T-helper 17 cell (primary cell): Measurements from ENCODE around the gene TACR2. TPM values are rescaled to one million over a fixed set of nuclear protein-coding genes. Genes with fewer than 3 reads are reported as not detected.

Experiments
- ATAC-seq: fragments of 150-1000 bp; cut with Tn5 transposase; 2 replicates; pipeline ENCODE4 v1.10.0; 2021; ENCODE audit warnings: mild to moderate bottlenecking, moderate library complexity
- DNase-seq, 3 donors: peaks; one replicate each; pipeline versions ENCODE4 v3.0.0 to v3.0.0-alpha.2; 2020 to 2021
- H3K9me3 ChIP-seq: one replicate; pipeline ENCODE4 v1.7.0; 2013; ENCODE audit warnings: low read length, mild to moderate bottlenecking; ENCODE audit not compliant: control insufficient read depth, poor library complexity, severe bottlenecking
- H3K27ac Mint-ChIP-seq: one replicate; pipeline ENCODE4 v1.8.0; 2022; ENCODE audit warnings: mild to moderate bottlenecking, moderate library complexity, mixed read lengths
- H3K27me3 Mint-ChIP-seq: one replicate; pipeline ENCODE4 v1.8.0; 2022; ENCODE audit warnings: mixed read lengths
- H3K36me3 Mint-ChIP-seq: one replicate; pipeline ENCODE4 v1.8.0; 2022; ENCODE audit warnings: low read depth, mixed read lengths
- H3K4me1 Mint-ChIP-seq: one replicate; pipeline ENCODE4 v1.8.0; 2022; ENCODE audit warnings: mild to moderate bottlenecking, mixed read lengths
- H3K4me3 Mint-ChIP-seq: one replicate; pipeline ENCODE4 v1.8.0; 2022; ENCODE audit warnings: mild to moderate bottlenecking, moderate library complexity, mixed read lengths
- total RNA-seq, 4 donors: library from RNA in 2 of 4; stranded (reverse) in 2 of 4; gene quantifications; one replicate each; pipeline ENCODE4 v1.2.3 and lab custom pipeline; 2022 to 2026

Gene TACR2
- total RNA-seq, 2 donors from 2014 or later = not detected

DNA sequence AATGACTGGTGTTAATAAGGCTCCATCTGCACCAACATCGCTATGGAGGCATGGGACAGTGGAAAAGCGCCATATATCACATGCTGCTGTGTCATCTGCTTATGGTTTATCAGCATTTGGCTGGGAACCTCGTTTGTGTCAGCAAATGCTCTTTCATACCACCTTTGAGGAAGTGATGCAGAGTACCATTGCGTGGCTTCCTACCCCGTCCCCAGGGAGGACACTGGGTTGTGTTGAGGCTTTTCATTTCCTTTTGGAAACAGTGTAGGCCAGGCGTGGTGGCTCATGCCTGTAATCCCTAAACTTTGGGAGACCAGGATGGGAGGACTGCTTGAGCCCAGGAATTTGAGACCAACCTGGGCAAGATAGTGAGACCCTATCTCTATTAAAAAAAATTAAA is 6.8 kb downstream of the TACR2 start:
- peaks cover 15% of the 10 kb centered on the region for H3K4me1 Mint-ChIP-seq
- no peak overlapping the region for H3K27ac Mint-ChIP-seq
- DNase-seq = no peak

DNA sequence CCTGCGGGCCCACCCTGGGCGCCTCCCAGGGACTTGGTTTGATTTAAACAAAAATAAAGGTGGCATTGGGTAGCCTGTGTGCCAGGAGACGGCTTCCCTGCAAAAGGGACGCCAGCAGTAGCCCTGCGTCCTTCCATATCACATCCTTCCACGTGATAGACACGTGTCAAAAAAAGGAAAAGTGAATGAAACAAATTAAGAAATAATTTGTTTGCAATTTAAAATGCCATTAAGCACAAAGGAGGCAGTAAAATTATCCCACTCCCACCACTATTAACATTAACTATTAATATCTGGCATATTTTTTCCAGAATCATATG is 7.6 kb downstream of the TACR2 start:
- peak overlapping the region; percentile 87 for H3K4me3 Mint-ChIP-seq
- no peaks in the 10 kb centered on the region for H3K9me3 ChIP-seq
- peaks cover 18% of the 10 kb centered on the region for H3K4me1 Mint-ChIP-seq
- ATAC-seq (no peak), DNase-seq (no peak)
- H3K27ac Mint-ChIP-seq = peak overlapping the region; percentile 87
- H3K36me3 Mint-ChIP-seq = no peaks in the 10 kb centered on the region
- H3K27me3 Mint-ChIP-seq = no peaks in the 10 kb centered on the region

More for the DNA sequence above, 6.8 kb downstream of the TACR2 start:
- no peaks in the 10 kb centered on the region for H3K27me3 Mint-ChIP-seq
- H3K4me3 Mint-ChIP-seq = no peak overlapping the region
- no peaks in the 10 kb centered on the region for H3K9me3 ChIP-seq
- no peak for ATAC-seq
- H3K36me3 Mint-ChIP-seq = no peaks in the 10 kb centered on the region

DNA sequence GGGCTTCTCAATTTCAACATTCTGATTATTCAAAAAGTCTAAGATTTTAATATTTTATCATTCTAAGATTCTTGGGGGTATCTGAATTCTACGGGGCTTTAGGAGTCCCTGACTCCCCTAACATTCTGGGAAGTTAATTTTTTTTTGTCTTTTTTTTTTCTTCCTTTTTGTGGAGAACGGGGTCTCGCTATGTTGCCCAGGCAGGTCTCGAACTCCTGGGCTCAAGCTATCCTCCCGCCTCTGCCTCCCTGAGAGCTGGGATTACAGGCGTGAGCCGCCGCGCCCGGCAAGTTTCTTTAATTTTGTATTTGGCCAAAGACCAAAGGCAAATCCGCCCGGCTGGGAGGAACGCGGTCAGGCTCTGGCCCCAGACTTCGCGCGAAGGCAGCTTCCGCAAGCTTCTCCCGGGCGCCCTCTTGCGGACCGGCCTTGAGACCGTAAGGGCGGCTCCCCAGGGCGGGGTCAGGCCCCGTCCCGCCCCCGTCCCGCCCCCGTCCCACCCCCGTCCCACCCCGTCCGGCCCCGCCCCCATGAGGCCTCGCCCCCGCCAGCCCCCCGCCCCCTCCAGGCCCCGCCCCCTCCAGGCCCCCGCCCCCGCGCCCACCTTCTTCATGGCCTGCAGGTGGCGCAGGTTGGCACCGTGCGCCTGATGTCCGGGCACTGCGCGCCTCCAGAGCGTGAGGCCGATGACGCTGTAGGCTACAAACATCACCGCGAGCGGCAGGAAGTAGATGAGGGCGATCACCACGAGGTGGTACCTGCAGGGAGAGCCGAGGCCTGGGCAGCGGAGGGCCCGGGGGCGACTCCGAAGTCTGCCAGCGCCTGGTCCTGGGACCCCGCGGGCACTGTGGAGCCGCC is 8.2 kb downstream of the TACR2 start:
- no peaks in the 10 kb centered on the region for H3K36me3 Mint-ChIP-seq
- no peaks in the 10 kb centered on the region for H3K9me3 ChIP-seq
- H3K27me3 Mint-ChIP-seq = no peaks in the 10 kb centered on the region
- H3K27ac Mint-ChIP-seq = peak overlapping the region; percentile 87
- H3K4me1 Mint-ChIP-seq = peaks cover 18% of the 10 kb centered on the region
- ATAC-seq (peak; percentile 93), DNase-seq (peak; percentile 84 to 90 (median 88))
- peak overlapping the region; percentile 87 for H3K4me3 Mint-ChIP-seq

DNA sequence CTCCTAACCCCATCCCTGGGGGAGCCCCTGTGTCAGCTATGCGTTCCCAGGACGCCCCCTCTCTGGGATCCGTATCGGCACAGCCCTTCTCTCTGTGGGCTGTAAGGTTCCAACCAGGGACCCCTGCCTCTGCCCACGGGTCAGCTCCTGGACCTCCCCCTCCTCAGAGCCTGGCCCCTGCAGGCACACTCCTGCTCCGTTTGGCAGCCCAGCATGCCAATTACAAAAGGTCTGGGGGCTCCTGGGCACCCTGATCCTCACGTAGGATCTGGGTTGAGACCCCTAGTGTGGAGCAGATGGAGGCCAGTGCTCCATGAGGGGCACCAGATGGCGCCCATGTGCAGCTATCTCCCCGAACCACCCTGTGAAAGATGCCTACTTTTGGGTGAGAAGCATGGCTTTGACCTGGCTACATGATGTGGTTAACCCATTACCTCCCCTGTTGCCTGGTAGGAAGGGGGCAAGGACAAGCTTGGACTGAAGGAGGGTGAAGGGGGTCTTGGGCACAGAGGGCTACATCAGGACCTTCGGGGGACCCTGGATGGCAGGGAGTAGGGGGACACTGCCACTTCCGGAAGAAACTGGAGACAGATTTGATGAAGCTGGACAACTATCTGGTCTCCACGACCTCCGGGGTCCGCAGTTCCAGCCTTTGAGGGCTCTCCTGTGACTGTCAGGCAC is 9.0 kb downstream of the TACR2 start:
- no peak for DNase-seq
- no peaks in the 10 kb centered on the region for H3K36me3 Mint-ChIP-seq
- peaks cover 18% of the 10 kb centered on the region for H3K4me1 Mint-ChIP-seq
- no peak for ATAC-seq
- no peaks in the 10 kb centered on the region for H3K9me3 ChIP-seq
- H3K27ac Mint-ChIP-seq = peak overlapping the region; percentile 87
- no peak overlapping the region for H3K4me3 Mint-ChIP-seq
- H3K27me3 Mint-ChIP-seq = no peaks in the 10 kb centered on the region

DNA sequence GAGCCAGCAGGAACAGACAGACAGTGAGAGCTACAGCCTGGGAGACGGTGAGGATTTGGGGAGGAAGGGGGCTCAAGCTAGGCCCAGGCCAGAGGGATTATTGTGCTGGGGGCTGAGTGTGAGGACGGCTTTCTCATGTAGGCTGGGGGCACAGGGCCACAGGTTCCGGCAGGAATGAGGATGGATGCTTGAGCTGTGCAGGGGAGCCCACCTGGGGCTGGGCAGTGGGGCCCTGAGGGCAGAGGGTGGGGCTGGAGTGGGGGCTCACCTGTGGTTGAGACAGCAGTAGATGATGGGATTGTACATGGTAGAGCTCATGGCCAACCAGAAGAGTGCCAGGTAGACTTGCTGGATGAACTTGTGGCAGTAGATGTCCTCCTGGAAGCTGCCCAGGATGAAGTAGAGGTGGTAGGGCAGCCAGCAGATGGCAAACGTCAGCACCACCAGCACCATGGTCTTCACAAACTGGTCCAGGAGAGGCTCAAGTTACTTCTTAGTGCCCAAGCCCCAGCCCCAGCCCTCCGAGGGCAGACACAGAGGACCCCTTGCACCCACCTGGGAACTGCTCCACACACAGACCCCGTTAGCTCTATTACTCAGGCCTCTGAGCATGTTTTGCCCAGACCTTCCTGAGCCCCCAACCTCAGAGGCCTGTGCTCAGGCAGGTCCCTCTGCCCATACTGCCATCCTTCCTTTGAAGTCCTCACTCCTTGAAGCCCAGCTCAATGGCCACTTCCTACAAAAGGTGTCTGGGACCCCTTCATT is 9.7 kb downstream of the TACR2 start:
- Mint-ChIP-seq H3K4me1 (peaks cover 18% of the 10 kb centered on the region), H3K27me3 (no peaks in the 10 kb centered on the region), H3K36me3 (no peaks in the 10 kb centered on the region), H3K27ac (peak overlapping the region; percentile 87), H3K4me3 (peak overlapping the region; percentile 59)
- no peak for DNase-seq
- no peaks in the 10 kb centered on the region for H3K9me3 ChIP-seq
- no peak for ATAC-seq

DNA sequence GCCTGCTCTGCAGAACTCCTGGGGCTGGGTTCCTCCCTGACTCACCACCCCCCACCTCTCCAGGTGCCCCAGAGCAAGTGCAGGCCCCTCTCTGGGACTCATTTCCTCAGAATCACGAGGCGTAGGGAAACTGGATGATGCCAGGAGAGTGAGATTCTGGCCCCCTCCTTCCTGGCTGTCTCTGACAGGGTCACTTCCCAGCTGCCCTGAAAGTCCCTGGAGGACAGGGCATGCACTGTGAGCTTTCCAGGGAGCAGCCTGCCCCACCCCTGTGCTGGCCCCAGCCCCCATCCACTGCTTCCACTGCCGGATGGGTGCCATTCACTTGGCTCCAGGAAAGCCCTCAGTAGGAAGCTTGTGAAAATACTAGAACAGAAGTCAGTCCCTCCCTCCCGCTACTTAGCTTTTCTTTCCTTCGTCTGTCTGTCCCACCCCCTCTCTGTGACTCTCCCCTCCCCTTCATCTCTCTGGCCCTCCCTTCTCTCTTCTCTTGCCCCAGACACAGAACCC is 10.4 kb downstream of the TACR2 start:
- no peak for ATAC-seq
- H3K9me3 ChIP-seq = no peaks in the 10 kb centered on the region
- Mint-ChIP-seq H3K27me3 (no peaks in the 10 kb centered on the region), H3K36me3 (peaks cover 1% of the 10 kb centered on the region), H3K4me1 (peaks cover 18% of the 10 kb centered on the region), H3K4me3 (peak overlapping the region; percentile 59), H3K27ac (peak overlapping the region; percentile 87)
- no peak for DNase-seq

DNA sequence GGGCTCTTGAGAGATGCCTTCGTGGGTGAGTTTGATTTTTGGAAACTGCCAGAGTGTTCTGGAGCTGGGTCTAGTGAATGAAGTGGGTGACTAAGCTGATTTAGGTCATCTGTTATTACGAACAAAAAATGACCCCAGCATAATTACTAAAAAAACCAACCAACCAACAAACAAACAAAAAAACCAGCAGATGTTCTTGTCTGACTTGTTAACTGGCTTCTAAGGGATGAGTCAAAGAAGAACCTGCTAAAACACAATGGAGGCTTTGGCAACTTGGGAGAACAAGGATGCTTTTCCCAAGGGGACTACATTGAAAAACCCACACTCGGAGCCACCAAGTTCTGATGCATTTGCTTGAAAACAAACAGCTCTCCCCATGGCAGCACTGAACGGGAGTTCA is 11.5 kb downstream of the TACR2 start:
- no peak for DNase-seq
- H3K4me1 Mint-ChIP-seq = peaks cover 18% of the 10 kb centered on the region
- H3K27me3 Mint-ChIP-seq = no peaks in the 10 kb centered on the region
- H3K4me3 Mint-ChIP-seq = no peak overlapping the region
- ATAC-seq = no peak
- peak overlapping the region; percentile 32 for H3K27ac Mint-ChIP-seq
- no peaks in the 10 kb centered on the region for H3K9me3 ChIP-seq
- peaks cover 4% of the 10 kb centered on the region for H3K36me3 Mint-ChIP-seq

DNA sequence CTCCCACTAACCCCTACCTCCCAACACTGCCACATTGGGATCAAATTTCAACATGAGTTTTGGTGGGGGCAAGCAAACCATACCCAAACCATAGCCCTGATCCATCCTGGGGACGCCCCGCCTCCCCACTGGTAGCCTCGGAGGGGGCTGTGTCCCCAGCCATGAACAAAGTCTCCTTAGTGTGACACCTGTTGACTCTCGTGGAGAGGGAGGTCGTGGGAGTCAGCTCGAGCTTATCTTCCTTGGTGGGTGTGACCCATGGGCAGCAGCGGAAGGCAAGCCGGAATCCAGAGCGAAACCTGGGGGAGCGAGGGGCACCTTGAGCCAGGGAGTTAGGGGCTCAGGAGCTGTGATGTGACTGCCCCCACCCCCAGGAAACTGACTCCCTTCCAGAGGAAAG is 11.9 kb downstream of the TACR2 start:
- H3K4me1 Mint-ChIP-seq = peaks cover 18% of the 10 kb centered on the region
- peaks cover 4% of the 10 kb centered on the region for H3K36me3 Mint-ChIP-seq
- no peak for DNase-seq
- no peaks in the 10 kb centered on the region for H3K27me3 Mint-ChIP-seq
- no peaks in the 10 kb centered on the region for H3K9me3 ChIP-seq
- H3K4me3 Mint-ChIP-seq = no peak overlapping the region
- H3K27ac Mint-ChIP-seq = peak overlapping the region; percentile 3
- no peak for ATAC-seq

DNA sequence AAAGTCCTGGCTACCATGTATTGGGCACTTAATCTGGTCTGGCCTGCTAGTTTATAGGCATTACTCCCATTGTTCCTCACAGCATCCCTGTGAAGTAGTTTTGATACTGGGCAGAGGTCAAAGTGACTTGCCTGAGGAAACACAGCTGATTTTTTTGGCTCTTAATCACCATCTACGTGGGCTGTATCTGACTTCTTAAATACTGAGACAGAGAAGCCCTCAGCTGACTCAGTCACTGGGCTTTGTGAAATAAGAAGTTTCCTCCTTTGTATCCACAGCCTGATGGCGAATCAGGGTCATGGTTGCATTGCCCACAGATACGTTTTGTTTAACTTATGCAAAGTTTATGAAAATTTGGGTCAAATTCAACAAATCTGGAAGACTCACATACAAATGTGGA is 13.2 kb downstream of the TACR2 start:
- H3K36me3 Mint-ChIP-seq = peaks cover 4% of the 10 kb centered on the region
- no peaks in the 10 kb centered on the region for H3K9me3 ChIP-seq
- ATAC-seq (no peak), DNase-seq (no peak)
- no peaks in the 10 kb centered on the region for H3K27me3 Mint-ChIP-seq
- no peak overlapping the region for H3K27ac Mint-ChIP-seq
- H3K4me3 Mint-ChIP-seq = no peak overlapping the region
- peaks cover 20% of the 10 kb centered on the region for H3K4me1 Mint-ChIP-seq

DNA sequence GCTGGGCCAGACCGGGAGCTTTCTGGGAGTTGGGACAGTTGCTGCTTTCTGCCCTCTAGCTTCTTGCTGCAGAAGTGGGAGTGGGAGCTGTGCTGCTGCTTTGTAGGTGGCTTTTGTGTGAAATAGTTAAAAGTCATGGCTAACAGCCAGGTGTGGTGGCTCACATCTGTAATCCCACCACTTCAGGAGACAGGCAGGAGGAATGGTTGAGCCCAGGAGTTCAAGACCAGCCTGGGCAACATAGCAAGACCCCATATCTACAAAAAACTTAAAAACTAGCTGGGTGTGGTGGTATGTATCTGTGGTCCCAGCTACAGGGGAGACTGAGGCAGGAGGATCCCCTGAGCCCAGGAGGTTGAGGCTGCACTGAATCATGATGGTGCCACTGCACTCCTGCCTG is 13.7 kb downstream of the TACR2 start:
- Mint-ChIP-seq H3K36me3 (peaks cover 4% of the 10 kb centered on the region), H3K4me3 (no peak overlapping the region), H3K27ac (peak overlapping the region; percentile 16), H3K4me1 (peaks cover 19% of the 10 kb centered on the region), H3K27me3 (no peaks in the 10 kb centered on the region)
- H3K9me3 ChIP-seq = no peaks in the 10 kb centered on the region
- DNase-seq (no peak), ATAC-seq (no peak)

DNA sequence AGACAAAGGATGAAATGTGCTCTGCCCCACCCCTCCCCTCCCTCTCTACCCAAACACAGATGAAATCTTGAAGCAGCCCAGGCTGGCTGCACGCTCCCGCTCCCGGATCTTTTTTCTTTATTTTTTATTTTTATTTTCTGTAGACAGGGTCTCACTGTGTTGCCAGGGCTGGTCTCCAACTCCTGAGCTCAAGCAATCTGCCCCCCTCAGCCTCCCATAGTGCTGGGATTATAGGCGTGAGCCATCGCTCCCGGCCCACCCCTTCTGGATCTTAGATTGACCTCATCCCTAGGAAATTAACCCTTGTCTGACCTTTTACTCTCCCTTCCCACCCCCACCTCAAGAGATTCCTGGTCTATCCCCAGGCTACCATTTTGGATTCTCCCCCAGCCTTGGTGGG is 14.3 kb downstream of the TACR2 start:
- DNase-seq (no peak), ATAC-seq (no peak)
- Mint-ChIP-seq H3K36me3 (peaks cover 4% of the 10 kb centered on the region), H3K27ac (no peak overlapping the region), H3K27me3 (no peaks in the 10 kb centered on the region), H3K4me3 (no peak overlapping the region), H3K4me1 (peaks cover 15% of the 10 kb centered on the region)
- H3K9me3 ChIP-seq = no peaks in the 10 kb centered on the region

DNA sequence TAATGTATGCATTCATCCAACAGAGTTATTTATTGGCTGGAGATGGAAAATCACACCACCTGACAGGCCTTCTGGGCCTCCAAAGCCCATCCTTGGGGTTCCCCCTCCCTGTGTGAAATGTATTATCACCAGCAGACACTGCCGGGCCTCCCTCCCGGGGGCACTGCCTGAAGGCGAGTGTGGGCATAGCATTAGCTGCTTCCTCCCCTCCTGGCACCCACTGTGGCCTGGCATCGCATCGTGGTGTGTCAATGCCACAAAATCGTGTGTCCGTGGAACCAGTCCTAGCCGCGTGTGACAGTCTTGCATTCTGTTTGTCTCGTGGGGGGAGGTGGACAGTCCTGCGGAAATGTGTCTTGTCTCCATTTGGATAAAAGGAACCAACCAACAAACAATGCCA is 15.3 kb downstream of the TACR2 start:
- H3K27me3 Mint-ChIP-seq = no peaks in the 10 kb centered on the region
- ATAC-seq (no peak), DNase-seq (no peak)
- H3K9me3 ChIP-seq = no peaks in the 10 kb centered on the region
- H3K36me3 Mint-ChIP-seq = peaks cover 4% of the 10 kb centered on the region
- peaks cover 11% of the 10 kb centered on the region for H3K4me1 Mint-ChIP-seq
- H3K4me3 Mint-ChIP-seq = no peak overlapping the region
- H3K27ac Mint-ChIP-seq = no peak overlapping the region

DNA sequence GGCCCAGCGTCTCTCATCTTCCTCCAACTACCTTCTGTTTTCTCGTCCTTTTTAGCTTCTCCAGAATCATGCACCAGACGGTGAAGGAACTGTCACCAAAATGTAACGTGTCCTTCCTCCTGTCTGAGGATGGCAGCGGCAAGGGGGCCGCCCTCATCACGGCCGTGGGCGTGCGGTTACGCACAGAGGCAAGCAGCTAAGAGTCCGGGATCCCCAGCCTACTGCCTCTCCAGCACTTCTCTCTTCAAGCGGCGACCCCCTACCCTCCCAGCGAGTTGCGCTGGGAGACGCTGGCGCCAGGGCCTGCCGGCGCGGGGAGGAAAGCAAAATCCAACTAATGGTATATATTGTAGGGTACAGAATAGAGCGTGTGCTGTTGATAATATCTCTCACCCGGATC is 15.8 kb downstream of the TACR2 start:
- H3K27ac Mint-ChIP-seq = no peak overlapping the region
- peaks cover 4% of the 10 kb centered on the region for H3K36me3 Mint-ChIP-seq
- H3K4me3 Mint-ChIP-seq = no peak overlapping the region
- H3K27me3 Mint-ChIP-seq = no peaks in the 10 kb centered on the region
- no peaks in the 10 kb centered on the region for H3K9me3 ChIP-seq
- no peak for DNase-seq
- no peak for ATAC-seq
- H3K4me1 Mint-ChIP-seq = peaks cover 10% of the 10 kb centered on the region
